Dedifferentiated amniotic fluid mesenchymal stem cell (primary cell): Measurements from ENCODE around the gene CNTD1.
"Not testable (repeated sequence)": the region's sequence is repeated elsewhere in the genome, so short reads cannot be mapped to it uniquely, and the experiment has no call there.

Source experiments
- DNase-seq: peaks from one replicate; pipeline ENCODE4 v3.0.0-alpha.2; 2016; ENCODE audit errors: extremely low spot score

The CNTD1 gene, protein sequence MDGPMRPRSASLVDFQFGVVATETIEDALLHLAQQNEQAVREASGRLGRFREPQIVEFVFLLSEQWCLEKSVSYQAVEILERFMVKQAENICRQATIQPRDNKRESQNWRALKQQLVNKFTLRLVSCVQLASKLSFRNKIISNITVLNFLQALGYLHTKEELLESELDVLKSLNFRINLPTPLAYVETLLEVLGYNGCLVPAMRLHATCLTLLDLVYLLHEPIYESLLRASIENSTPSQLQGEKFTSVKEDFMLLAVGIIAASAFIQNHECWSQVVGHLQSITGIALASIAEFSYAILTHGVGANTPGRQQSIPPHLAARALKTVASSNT

GRCh38 chr17:42798383-42799380 is at the start of gene CNTD1, which contains the start of gene COA3:
Gene CNTD1 (plus strand): TSS chr17:42798861. CDS start chr17:42799068, 207 bp downstream.
Gene COA3 (minus strand): TSS chr17:42798704. CDS start chr17:42798681, 23 bp downstream.
- DNase-seq, result peak; percentile 78

- DNase-seq, result no peak
These were observed 49.5 kb upstream of the CNTD1 start for GRCh38 chr17:42748908-42749798.

DNA sequence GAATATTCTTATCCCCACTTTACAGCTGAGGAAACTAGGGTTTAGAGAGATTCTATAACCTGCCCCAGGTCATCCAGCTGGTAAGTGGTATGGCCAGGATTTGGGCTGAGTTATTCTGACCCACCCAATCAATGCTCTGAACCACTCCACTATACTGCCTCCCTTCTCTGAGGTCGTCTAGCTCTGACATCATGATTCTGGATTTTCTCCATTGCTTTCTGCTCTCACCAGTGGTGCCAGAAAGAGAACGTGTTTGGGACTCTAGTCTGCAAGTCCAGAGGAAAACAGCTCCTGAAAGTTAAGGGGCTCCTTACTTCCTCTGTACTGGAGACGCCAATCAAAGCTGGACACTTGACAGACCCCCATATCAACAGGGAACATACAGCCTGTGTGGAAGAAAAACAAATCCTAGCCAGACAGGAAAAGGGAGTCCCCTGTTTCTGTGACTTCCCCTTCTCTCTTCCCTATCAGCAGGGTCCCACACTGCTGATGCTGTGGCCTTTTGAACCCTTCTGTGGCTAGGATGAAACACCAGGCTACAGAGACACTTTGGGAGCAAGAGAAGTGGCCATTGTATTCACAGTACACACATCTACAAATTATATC is 47.8 kb upstream of the CNTD1 start:
- no peak for DNase-seq

DNA sequence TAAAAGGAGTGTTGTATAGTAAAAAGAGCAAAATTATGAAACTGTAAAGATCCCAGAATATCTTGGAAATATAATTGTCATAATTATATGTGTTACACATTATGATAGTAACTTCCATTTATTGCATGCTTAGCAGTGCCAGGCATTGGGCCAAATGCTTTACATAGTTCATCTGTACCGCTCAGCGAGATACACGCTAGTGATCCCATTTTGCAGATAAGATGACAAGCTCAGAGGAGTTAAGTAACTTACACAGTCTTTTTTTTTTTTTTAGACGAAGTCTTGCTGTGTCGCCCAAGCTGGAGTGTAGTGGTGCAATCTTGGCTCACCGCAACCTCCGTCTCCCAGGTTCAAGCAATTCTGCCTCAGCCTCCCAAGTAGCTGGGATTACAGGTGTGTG is 47.0 kb upstream of the CNTD1 start:
- DNase-seq, result no peak

DNA sequence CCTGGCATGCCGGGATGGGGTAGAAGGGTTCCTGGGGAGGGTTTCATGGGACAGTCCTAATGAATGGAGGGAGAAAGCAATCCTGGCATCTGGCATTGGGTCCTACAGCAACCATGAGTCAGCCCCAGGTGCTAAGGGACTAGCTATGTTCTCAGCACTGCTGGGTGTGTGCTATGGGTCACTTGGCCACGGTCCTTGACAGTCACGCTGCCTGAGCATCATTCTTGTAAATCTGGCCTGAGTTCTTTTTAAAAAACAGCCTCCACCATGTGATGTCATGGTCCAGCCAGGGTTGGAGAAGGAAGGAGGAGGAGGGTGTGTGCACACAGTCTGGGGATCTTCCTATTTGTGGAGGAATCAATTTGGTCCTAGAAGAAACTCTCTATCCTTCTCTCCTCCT is 43.9 kb upstream of the CNTD1 start:
- DNase-seq, result no peak

DNA sequence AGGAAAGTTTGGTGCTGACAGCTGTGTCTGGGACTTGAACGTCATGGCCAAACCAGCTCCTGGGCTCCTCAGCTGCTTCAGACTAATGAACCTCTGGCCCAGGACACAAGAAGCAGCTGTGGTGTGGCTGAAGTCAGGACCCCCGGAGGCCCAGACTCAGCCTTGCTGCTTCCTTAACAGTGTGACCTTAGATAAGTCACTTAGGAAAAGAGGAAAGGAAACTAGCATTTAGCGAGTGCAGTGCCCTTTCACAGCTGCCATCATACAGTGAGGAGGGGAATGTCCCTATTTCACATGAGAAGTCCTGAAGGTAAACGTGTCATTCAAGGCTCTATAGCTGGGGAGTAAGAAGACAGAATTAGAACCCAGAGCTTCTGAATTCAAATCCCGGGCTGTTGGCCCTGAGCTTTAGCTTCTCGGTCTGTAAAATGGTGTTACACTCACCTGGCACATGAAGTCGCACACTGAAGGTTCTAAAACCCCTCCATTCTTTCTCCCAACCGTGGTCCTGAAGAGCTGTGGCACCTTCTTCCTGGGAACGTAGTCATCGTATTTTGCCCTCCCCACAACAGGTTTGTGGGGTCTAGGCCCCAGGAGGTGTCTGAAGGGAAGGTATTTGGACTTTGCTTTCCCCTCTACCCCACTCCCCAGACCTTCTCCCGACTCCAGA is 38.5 kb upstream of the CNTD1 start:
- no peak for DNase-seq

GRCh38 chr17:42760652-42761581 is 37.7 kb upstream of the CNTD1 start, which contains the start of gene RAMP2:
Gene RAMP2 (plus strand): TSS chr17:42761227. CDS start chr17:42761262, 35 bp downstream.
- DNase-seq, result no peak

GRCh38 chr17:42761638-42762037 is 37.0 kb upstream of the CNTD1 start:
- DNase-seq, result no peak

- DNase-seq, result no peak
These were observed 32.5 kb upstream of the CNTD1 start for GRCh38 chr17:42766124-42766523.

DNA sequence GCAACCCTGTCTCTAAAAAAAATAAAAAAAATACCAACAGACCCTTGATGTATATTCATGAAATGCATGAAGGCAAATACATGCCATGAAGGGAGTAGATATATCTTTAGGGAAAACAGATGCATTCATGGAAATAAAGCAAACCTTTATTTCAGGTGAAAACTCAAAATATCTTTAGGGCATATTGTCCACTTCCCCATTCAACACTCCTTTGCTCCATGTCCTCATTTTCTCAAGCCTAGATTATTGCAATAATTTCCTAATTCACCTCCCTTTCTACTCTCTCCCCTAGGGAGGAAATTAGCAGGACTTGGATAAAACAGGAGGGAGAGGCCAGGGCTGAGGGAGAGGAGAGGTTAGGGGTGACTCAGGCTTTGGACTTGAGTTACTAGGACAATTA is 31.1 kb upstream of the CNTD1 start:
- DNase-seq, result no peak

- not testable (repeated sequence) for DNase-seq
These were observed 30.7 kb upstream of the CNTD1 start for GRCh38 chr17:42768006-42768405.

DNA sequence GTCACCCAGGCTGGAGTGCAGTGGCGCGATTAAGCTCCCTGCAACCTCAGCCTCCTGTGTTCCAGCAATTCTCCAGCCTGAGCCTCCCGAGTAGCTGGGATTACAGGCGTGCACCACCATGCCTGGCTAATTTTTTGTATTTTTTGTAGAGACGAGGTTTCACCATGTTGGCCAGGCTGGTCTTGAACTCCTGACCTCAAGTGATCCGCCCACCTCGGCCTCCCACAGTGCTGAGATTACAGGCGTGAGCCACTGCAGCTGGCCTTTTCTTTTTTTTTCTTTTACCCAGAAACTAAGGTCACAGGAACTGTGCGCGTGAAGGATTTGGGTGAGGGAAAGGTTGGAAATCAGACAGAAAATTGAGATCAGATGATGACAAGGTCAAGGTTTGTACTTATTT is 28.7 kb upstream of the CNTD1 start:
- DNase-seq, result not testable (repeated sequence)

GRCh38 chr17:42772945-42773289 is 25.7 kb upstream of the CNTD1 start:
- no peak for DNase-seq

DNA sequence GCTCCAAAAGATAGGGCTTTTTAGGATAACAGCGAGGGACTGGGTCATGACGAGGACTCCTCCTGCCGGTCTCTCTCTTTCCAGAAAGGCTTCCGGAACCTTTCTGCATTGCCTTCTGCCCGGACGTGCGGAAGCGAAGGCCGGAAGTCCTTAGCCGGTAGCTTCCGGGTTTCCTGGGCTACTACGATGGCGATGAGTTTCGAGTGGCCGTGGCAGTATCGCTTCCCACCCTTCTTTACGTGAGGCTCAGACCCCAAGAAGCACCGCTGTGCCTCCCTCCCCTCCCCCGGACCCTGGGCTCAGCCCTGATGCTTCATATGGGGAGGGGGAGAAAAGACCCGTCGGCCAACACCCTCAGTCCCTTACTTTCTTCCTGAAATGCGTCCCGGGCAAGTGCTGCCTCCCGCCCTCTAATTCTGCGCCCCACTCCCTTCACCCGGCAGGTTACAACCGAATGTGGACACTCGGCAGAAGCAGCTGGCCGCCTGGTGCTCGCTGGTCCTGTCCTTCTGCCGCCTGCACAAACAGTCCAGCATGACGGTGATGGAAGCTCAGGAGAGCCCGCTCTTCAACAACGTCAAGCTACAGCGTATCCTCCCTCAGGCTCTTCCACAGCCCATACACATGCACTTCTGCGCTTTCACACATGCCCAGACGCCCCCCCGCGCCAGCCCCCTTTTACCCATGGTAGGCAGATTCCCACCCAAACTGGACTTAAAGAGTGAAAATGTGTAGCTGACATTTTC is 25.2 kb upstream of the CNTD1 start, which contains the start of gene VPS25:
Gene VPS25 (plus strand): TSS at position 160 of the 746 bp plus-strand sequence. CDS start 27 bp downstream, at position 187.
- DNase-seq, result peak; percentile 73

- DNase-seq, result no peak
These were observed 24.5 kb upstream of the CNTD1 start for GRCh38 chr17:42774066-42774745.

DNA sequence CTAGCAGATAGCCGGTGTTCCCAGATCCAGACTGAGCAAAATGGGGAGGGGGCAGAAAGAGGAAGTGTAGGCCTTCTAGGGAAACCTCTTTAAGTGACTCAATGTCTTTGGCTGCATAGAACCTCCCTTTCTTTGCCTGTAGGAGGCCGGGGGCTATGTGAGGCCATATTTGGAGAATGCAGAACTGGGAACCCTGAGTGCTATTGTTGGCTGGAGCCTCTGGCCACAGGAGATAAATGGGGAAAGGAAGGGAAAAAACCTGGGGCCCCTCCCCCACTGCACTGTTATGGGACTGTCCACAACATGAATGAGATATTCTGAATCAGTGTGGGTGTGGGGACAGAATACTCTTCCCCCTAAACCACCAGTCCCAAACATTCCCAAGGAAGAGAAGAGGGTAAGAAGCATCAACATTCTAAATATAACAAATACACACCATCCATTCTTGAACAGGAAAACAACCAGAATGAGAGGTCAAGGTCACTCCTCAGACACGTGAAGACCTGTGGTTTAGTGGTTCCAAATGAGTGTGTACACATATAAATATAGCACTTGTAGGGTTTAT is 23.0 kb upstream of the CNTD1 start:
- no peak for DNase-seq

GRCh38 chr17:42778570-42778969 is 20.1 kb upstream of the CNTD1 start:
- no peak for DNase-seq
